SJCRH30 (cell line): ENCODE data around the gene SMAD2. TPM values are rescaled to one million over a fixed set of nuclear protein-coding genes. Genes with fewer than 3 reads are reported as not detected.
"Not testable (repeated sequence)": the region's sequence is repeated elsewhere in the genome, so short reads cannot be mapped to it uniquely, and the experiment has no call there.

Experiments
- DNase-seq, 2 experiments: peaks; one replicate each; pipeline ENCODE4 v3.0.0-alpha.2; 2015 to 2020
- H3K27ac ChIP-seq: fragments of 250-450 bp; sonication (Bioruptor Pico); 2 replicates; pipeline ENCODE4 v1.5.1; 2020; ENCODE audit warnings: mild to moderate bottlenecking, moderate library complexity
- H3K27me3 ChIP-seq: fragments of 250-450 bp; sonication (Bioruptor Pico); 2 replicates; pipeline ENCODE4 v1.5.1; 2020; ENCODE audit warnings: mild to moderate bottlenecking, moderate library complexity
- H3K36me3 ChIP-seq: fragments of 250-450 bp; sonication (Bioruptor Pico); 2 replicates; pipeline ENCODE4 v1.5.1; 2020; ENCODE audit warnings: mild to moderate bottlenecking, moderate library complexity
- H3K4me1 ChIP-seq: fragments of 250-450 bp; sonication (Bioruptor Pico); 2 replicates; pipeline ENCODE4 v1.5.1; 2020; ENCODE audit warnings: mild to moderate bottlenecking, moderate library complexity
- H3K4me3 ChIP-seq: fragments of 250-450 bp; sonication (Bioruptor Pico); 2 replicates; pipeline ENCODE4 v1.5.1; 2020; ENCODE audit warnings: mild to moderate bottlenecking, moderate library complexity
- H3K9me3 ChIP-seq: fragments of 250-450 bp; sonication (Bioruptor Pico); replicated peaks from 2 replicates; pipeline ENCODE4 v1.5.1; 2020; ENCODE audit warnings: mild to moderate bottlenecking, moderate library complexity
- total RNA-seq: library from RNA; depleted of rRNA; stranded (reverse); fragments of >200 nt; shearing (Covaris generic); gene quantifications from 2 replicates; pipeline ENCODE4 v1.2.3, GENCODE V29; 2014; rRNA removed

The SMAD2 gene
- total RNA-seq, result 67.4 and 69.8 TPM in 2 replicates

GRCh38 chr18:47930199-47930930, at the start of gene SMAD2:
Gene SMAD2, minus strand, starts transcription at chr18:47930659. Its CDS starts 33,903 bp downstream, at chr18:47896756.
- H3K9me3 ChIP-seq, result no peaks in the 10 kb centered on the region
- no peaks in the 10 kb centered on the region for H3K36me3 ChIP-seq
- H3K27ac ChIP-seq, result peak within 1 kb of the TSS; percentile 96
- peak within 1 kb of the TSS; percentile 79 for H3K4me3 ChIP-seq
- DNase-seq, result peak; percentile 67 to 69
- H3K27me3 ChIP-seq, result no peaks in the 10 kb centered on the region
- 0 out of 2 replicates have a peak, but pooled peaks cover 9% of the 10 kb centered on the region for H3K4me1 ChIP-seq

DNA sequence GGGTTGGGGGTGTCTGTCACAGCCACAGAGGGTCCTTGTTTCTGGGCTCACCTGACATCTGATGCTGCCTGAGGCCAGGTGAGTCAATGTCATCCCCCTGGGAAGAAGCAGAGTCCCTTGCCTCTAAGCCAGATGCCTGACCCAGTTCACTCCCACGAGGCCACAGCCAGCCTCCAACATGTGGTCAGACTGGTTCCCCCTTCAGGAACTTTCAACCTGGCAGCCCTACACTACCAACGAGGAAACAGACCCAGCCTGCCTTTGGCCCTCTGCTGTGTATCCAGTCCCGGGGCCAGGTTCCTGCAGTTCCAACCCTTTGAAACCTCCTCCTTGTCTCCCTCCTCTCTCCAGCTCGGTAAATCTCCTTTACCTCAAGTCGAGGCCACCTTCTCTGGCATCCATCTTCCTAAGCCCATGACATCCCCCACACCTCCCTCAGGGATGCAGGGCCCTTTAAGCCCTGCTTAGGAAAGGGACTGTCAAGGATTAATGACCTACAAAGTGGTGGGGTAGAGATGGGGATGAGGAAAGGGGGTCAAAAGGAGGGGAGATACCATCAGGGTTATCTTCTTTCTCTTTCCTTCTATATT, 49.2 kb upstream of the SMAD2 start:
- H3K4me1 ChIP-seq, result no peaks in the 10 kb centered on the region
- H3K36me3 ChIP-seq, result no peaks in the 10 kb centered on the region
- H3K27me3 ChIP-seq, result no peaks in the 10 kb centered on the region
- H3K27ac ChIP-seq, result no peak overlapping the region
- H3K4me3 ChIP-seq, result no peak overlapping the region
- DNase-seq, result no peak
- no peaks in the 10 kb centered on the region for H3K9me3 ChIP-seq

- no peak for DNase-seq
- H3K9me3 ChIP-seq, result no peaks in the 10 kb centered on the region
- no peaks in the 10 kb centered on the region for H3K4me1 ChIP-seq
- no peak overlapping the region for H3K4me3 ChIP-seq
- H3K27ac ChIP-seq, result no peak overlapping the region
- no peaks in the 10 kb centered on the region for H3K36me3 ChIP-seq
- no peaks in the 10 kb centered on the region for H3K27me3 ChIP-seq
Measured at GRCh38 chr18:47978603-47979002, 48.1 kb upstream of the SMAD2 start.

- Histone ChIP-seq H3K4me1 (no peaks in the 10 kb centered on the region), H3K4me3 (no peak overlapping the region), H3K27me3 (no peaks in the 10 kb centered on the region), H3K9me3 (no peaks in the 10 kb centered on the region), H3K27ac (no peak overlapping the region), H3K36me3 (no peaks in the 10 kb centered on the region)
- no peak for DNase-seq
Measured at GRCh38 chr18:47978141-47978540, 47.7 kb upstream of the SMAD2 start.

GRCh38 chr18:47975701-47976100, 45.2 kb upstream of the SMAD2 start:
- H3K4me3 ChIP-seq, result no peak overlapping the region
- no peaks in the 10 kb centered on the region for H3K36me3 ChIP-seq
- no peaks in the 10 kb centered on the region for H3K27me3 ChIP-seq
- no peak overlapping the region for H3K27ac ChIP-seq
- H3K4me1 ChIP-seq, result no peaks in the 10 kb centered on the region
- H3K9me3 ChIP-seq, result no peaks in the 10 kb centered on the region
- DNase-seq, result no peak

DNA sequence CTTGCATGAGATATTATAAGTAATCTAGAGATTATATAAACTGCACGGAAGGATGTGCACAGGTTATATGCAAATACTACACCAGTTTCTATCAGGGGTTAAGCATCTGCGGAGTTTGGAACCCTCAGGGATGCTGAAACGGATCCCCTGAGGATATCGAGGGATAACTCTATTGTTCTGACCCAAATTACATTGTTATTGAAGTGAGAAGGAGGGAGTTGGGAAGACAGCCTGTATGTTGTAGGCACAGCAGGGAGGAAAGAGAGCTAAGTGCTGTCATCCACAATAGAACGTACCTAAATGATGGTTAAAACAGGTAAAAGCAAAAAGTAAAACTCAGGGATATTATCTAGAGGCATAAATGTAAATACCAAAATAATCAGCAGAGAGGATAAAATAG, 44.6 kb upstream of the SMAD2 start:
- Histone ChIP-seq H3K27ac (no peak overlapping the region), H3K4me1 (no peaks in the 10 kb centered on the region), H3K27me3 (no peaks in the 10 kb centered on the region), H3K9me3 (no peaks in the 10 kb centered on the region), H3K36me3 (no peaks in the 10 kb centered on the region), H3K4me3 (no peak overlapping the region)
- DNase-seq, result no peak

DNA sequence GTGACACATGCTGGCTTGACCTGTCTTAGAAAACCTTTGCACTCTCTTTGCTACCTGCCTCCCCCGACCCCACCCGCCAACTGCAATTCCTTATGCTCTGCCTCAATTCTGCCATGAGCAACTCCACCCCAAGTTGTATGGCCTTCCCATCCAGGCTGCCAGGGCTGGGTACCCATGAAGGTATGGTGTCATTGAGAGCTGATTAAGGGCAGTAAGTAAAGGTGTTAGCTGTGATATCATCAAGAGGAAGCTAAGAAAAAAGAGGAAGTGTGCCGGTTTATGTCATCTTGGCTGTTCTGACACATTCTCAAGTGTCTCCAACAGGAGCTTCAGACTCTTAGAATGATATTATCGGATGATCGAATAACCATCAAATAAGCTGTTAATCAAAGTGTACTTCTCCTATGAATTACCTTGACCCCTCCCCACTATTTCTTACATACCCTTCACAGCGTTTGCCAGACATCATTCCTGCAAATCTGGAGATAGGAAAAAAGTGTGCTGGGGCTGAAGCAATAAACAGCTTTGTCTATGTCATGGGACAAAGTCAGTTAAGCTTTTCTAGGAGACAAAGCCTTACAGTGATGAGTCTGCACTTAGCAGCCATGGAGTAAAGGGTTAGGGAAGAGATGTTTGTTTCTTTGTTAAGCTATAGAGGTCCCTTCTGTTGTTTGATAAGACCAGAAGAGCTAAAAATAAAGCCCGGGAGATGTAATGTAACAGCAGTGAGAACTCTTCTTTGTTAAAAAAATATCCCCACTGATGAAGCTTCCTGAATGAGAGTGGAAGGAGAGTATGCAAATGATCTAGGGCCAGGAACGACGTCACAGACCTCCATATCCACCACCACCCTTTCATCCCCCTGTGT, 40.4 kb upstream of the SMAD2 start:
- no peak overlapping the region for H3K27ac ChIP-seq
- no peaks in the 10 kb centered on the region; the same call in 1 of the 2 replicates for H3K4me1 ChIP-seq
- no peak overlapping the region for H3K4me3 ChIP-seq
- H3K9me3 ChIP-seq, result no peaks in the 10 kb centered on the region
- H3K36me3 ChIP-seq, result no peaks in the 10 kb centered on the region
- no peak for DNase-seq
- H3K27me3 ChIP-seq, result no peaks in the 10 kb centered on the region

DNA sequence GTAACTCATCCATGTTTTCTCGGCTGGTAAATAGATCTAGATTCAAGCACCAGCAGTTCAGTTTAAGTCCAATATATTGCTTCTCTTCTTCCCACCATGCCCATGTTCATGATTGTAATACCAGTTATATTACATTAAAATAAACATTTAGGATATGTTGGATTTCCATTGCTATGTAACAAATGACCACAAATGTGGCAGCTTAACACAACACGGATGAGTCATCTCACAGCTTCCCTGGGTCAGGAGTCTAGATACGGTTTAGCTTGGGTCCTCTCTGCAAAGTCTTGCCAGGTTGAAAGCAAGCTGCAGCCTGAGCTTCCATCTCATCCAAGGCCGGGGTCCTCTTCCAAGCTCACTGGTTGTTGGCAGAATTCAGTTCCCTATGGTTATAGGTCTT, 39.4 kb upstream of the SMAD2 start:
- H3K36me3 ChIP-seq, result no peaks in the 10 kb centered on the region
- no peak for DNase-seq
- no peaks in the 10 kb centered on the region for H3K27me3 ChIP-seq
- H3K27ac ChIP-seq, result no peak overlapping the region
- no peaks in the 10 kb centered on the region; the same call in 1 of the 2 replicates for H3K4me1 ChIP-seq
- H3K4me3 ChIP-seq, result no peak overlapping the region
- no peaks in the 10 kb centered on the region for H3K9me3 ChIP-seq

DNA sequence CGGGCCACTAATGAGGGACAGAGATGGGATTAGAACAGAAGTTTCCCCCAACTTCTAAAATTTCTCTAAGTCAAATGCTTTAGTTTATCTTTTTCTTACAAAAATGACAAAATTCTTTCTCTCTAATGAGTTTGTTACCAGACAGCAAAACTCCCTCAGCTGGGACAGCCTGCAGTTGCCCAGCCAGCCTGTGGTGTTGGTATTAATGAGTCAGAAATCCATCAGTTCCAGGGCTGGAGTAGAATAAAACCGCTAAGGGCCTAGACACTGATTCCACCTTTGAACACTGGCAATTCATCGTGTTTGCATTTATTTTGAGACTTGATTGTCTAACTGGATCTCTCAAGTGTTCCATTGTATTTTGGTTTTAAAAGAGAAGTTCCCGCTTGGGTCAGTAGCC, 38.3 kb upstream of the SMAD2 start:
- Histone ChIP-seq H3K36me3 (no peaks in the 10 kb centered on the region), H3K27ac (peak overlapping the region; percentile 23), H3K4me1 (no peaks in the 10 kb centered on the region; the same call in 1 of the 2 replicates), H3K4me3 (no peak overlapping the region), H3K9me3 (no peaks in the 10 kb centered on the region), H3K27me3 (no peaks in the 10 kb centered on the region)
- no peak for DNase-seq

- no peaks in the 10 kb centered on the region for H3K27me3 ChIP-seq
- no peaks in the 10 kb centered on the region for H3K9me3 ChIP-seq
- peak overlapping the region; percentile 23 for H3K27ac ChIP-seq
- no peaks in the 10 kb centered on the region; the same call in 1 of the 2 replicates for H3K4me1 ChIP-seq
- DNase-seq, result peak; percentile 17 to 18
- H3K36me3 ChIP-seq, result no peaks in the 10 kb centered on the region
- no peak overlapping the region for H3K4me3 ChIP-seq
Measured at GRCh38 chr18:47968006-47968676, 37.7 kb upstream of the SMAD2 start.

- H3K4me3 ChIP-seq, result no peak overlapping the region
- H3K9me3 ChIP-seq, result 0 out of 2 replicates have a peak, but pooled peaks cover 3% of the 10 kb centered on the region
- DNase-seq, result no peak
- H3K27ac ChIP-seq, result no peak overlapping the region
- no peaks in the 10 kb centered on the region for H3K27me3 ChIP-seq
- H3K36me3 ChIP-seq, result no peaks in the 10 kb centered on the region
- no peaks in the 10 kb centered on the region; the same call in 1 of the 2 replicates for H3K4me1 ChIP-seq
Measured at GRCh38 chr18:47964053-47964452, 33.6 kb upstream of the SMAD2 start.

DNA sequence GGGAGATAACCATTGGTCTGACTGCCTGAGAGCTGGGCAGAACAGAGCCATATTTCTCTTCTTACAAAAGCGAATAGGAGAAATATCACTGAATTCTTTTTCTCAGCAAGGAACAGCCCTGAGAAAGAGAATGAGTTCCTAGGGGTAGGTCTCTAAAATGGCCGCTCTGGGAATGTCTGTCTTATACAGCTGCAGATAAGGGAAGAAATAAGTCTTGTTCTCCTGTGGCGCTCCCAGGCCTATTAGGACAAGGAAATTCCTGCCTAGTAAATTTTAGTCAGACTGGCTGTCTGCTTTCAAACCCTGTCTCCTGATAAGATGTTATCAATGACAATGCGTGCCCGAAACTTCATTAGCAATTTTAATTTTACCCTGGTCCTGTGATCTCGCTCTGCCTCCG, 30.5 kb upstream of the SMAD2 start:
- H3K36me3 ChIP-seq, DNase-seq, H3K9me3 ChIP-seq, H3K27me3 ChIP-seq, H3K4me1 ChIP-seq, H3K4me3 ChIP-seq, H3K27ac ChIP-seq: not testable (repeated sequence)

- H3K36me3 ChIP-seq, result no peaks in the 10 kb centered on the region
- H3K9me3 ChIP-seq, result no peaks in the 10 kb centered on the region
- peak overlapping the region; percentile 5; the same call in 1 of the 2 replicates for H3K4me3 ChIP-seq
- DNase-seq, result peak; percentile 50 to 73
- peak overlapping the region; percentile 68 for H3K27ac ChIP-seq
- peaks cover 10% of the 10 kb centered on the region for H3K4me1 ChIP-seq
- no peaks in the 10 kb centered on the region for H3K27me3 ChIP-seq
Measured at GRCh38 chr18:47953471-47953931, 23.0 kb upstream of the SMAD2 start.

GRCh38 chr18:47950511-47950910, 20.1 kb upstream of the SMAD2 start:
- H3K27me3 ChIP-seq, result no peaks in the 10 kb centered on the region
- peaks cover 10% of the 10 kb centered on the region for H3K4me1 ChIP-seq
- no peaks in the 10 kb centered on the region for H3K36me3 ChIP-seq
- H3K4me3 ChIP-seq, result no peak overlapping the region
- H3K9me3 ChIP-seq, result no peaks in the 10 kb centered on the region
- H3K27ac ChIP-seq, result no peak overlapping the region
- DNase-seq, result no peak
